Stimulated activated CD8-positive, alpha-beta memory T cell treated with anti-CD3 and anti-CD28 coated beads, Interleukin-15, amount 100 ng/mL, for 48 hours (primary cell): Measurements from ENCODE around the gene MB21D2.
A peak's percentile ranks its signal among the peaks of the same experiment; 100 is the strongest.

Experiments used
- DNase-seq, 2 donors: peaks; one replicate each; pipeline ENCODE4 v3.0.0-alpha.2; 2020; ENCODE audit warnings: low read depth in 2 of 2

Gene MB21D2

DNA sequence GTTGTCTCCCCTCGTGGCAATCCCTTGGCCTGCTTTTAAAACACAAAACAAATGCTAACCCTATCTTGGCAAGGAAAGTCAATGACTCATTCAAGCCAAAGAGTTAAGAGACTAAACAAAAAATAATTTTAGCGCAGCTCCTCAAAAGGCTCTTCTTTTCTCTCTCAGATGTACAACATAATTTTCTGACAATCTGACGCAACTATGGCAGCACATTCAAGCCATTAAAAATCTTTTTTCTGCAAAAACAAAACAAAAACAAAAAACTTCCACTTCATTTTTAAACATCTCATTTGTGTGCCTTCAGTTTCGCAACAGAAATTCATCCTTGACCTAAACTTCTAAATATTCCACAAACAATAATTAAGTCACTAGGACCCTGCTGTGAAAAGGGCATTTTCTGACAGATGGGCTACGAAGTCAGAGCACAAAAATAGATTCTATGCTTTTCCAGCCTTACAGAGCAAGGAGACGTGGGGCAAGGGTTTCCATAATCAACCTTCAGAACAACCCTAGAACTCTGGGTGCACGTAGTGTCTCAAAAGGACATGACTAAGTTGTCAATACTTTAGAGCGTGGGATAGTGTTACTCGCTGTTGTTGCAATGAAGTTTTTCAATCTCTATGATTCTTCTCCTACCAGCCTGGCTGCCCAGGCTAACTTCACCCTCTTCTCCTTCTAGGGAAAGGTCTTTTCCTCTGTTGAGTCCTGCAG, 84.3 kb downstream of the MB21D2 start:
- DNase-seq = no peak

DNA sequence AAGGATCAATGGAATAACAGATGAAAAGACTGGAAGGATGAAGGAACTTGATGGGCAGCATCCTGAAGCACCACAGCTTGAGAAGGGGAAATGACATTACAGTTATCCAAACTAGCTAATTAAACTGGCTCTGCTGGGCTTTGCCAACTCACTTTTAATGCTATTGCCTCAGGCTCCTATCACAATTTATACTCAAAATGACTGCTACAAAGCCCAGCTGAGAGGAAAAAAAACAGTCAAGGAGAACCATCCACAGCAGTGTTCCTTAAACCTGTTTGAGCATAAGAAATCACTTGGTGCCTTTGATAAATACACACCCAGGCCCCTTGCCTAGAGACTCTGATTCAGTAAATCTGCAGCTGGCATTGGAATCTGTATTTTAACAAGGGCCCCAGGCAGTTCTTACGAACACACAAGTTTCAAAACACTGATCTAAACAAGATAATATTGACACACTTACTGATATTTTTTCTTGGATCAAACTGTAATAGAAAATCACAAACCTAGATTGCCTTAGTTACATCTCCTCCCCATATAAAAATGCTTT, 85.8 kb downstream of the MB21D2 start:
- DNase-seq = no peak

DNA sequence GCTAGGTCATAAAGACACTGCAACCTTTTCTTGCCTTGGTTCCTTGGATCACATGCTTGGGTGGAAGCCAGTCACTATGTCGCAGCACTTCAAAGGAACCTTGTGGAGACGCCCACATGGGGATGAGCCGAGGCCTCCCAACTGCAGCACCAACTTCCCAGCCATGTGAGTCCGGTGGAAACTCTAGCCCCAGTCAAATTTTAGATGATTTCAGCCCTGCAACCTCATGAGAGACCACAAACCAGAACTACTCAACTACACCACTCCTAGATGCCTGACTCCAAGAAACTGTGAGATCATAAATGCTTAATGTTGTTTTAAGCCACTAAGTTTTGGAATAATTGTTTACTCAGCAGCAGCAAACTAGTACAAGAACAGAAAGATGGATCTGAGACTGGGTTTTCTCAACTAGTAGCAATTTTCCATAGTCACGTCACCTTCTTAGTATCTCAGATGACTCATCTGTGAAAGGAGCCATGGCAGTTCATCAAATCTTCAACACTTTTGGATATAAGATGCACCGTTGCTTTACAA, 86.5 kb downstream of the MB21D2 start:
- DNase-seq = peak in 1 of 2 donors; percentile 30

DNA sequence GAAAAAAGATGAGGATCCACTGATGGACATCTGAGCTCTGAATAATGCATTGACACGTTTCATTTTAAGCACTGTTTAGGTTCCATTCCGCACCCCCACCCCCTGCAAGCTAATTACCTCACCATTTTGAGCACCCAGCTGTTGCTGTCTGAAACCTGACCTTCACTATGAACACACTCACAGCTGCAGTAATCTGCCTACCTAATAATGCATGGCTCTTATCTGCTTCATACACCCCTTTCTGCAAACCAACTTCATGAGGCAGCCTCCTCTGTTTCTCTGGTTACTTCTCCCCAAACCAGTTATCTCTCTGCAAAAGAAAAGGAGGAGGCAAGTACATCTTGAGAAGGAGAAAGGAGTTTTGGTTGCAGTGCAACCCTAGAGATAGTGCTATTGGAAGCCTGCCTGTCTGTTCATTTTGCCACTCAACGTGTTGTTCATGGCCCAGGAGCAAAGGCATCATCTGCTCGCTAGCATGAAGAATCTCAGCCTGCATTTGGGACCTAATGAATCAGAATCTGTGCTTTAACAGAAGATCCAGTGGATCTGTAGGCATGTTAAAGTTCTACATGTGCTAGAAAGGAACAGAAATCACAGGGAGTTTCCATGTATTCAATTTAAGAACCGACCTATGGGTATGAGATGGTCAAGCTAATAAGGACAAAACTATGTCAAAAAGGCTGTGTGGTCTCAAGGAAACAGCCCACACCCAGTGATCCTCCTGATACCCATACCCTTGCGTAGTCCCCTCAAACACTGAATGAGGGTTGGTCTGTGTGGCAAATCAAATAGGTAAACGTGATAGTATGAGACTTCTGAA, 87.2 kb downstream of the MB21D2 start:
- no peak for DNase-seq

DNA sequence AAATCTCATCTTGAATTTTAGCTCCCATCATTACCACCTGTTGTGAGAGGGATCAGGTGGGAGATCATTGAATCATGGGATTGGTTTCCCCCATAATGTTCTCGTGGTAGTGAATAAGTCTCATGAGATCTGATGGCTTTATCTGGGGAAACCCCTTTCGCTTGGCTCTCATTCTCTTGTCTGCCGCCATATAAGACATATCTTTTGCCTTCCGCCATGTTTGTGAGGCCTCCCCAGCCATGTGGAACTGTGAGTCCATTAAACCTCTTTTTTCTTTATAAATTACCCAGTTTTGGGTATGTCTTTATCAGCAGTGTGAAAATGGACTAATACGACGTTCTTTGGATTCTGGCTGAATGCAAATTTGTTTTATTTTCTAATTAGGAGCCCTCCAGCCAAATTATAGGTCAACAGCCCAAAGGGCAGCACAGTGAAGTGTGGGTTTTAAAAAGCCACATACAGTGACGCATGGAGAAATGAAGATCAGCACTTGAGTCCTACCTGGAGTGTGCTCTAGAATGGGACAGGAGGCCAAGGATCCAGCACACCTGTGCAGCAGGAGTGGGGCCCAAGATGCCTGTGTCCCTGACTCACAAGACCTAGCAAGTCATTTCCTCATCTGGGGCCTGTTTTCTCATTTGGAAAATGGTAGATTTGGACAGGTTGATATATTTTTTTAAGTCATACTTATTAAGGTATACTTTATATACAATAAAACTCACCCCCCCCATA, 89.6 kb downstream of the MB21D2 start:
- no peak for DNase-seq

DNA sequence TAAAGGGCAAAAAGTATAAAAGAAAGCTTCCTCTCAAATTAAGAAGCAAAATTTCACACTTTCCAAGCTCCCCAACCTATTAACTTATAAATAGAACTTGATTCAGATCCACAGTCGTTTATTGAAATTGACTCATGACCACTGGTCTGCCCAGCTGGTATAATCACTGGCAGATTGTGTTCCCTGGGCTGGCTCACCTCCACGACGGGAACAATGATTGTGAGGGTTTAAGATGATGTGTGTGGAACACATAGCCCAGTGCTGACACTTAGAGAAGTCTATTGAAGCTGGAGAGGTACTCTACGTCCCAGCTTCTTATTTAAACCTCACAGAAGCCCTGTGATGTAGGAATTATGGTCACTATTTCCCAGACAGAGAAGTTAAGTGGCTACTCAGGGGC, 90.4 kb downstream of the MB21D2 start:
- DNase-seq = no peak

DNA sequence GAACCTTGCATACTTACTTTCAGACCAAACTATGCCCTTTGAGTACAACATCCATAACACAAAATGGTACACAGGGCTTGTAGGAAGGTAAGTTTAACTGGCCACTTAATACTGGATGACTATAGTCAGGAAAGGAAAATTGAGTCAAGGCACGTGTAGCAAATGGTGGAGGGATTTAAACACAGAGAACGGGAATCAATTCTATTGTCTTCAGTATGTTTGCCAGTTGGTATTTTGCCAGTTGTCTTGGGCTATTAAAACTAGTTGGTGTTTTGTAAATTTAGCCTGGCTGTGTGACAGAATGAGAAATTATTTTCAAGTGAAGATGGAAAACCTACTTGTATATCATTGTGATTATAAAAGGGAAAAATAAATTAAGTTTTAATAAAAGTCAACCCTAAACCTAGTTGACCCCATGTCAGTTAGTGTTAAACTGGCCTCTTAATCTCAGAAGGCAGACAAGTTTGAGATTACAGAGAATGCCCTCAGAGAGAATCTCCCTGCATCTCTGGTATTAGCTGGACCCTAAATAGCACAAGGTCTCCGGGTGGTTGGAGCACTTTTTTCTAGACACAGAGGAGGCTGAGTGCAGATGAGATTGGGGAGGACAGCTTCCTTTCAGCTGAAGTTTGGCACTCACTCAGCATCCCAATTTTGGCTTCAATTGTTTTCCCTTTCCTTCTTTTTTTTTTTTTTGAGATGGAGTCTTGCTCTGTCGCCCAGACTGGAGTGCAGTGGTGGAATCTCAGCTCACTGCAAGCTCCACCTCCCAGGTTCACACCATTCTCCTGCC, 91.2 kb downstream of the MB21D2 start:
- DNase-seq = no peak

DNA sequence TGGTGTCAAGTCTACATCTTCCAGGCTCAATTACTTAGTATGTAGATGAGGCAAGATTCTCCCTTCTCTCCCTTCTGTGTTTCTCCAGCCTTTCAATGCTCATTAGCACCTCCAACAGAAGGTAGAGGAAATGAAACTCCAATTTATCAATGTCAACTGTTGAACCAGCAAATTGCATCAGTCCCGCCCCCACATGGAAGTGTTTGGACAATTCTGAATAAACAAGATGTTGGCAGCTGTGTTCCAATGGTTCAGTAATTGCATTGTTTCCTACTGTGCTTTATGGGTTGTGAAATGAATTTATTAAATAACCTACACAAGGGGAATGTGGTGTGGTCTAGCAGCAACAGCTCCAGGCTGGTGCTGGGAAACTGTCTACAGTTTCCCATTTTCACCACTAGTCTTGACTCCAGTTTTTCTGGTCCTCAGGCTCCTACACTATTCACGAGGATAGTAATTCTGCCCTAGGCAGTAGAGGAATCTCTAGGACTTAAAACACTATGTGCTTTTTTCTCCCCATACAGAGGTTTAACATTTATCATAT, 91.9 kb downstream of the MB21D2 start:
- DNase-seq = no peak

DNA sequence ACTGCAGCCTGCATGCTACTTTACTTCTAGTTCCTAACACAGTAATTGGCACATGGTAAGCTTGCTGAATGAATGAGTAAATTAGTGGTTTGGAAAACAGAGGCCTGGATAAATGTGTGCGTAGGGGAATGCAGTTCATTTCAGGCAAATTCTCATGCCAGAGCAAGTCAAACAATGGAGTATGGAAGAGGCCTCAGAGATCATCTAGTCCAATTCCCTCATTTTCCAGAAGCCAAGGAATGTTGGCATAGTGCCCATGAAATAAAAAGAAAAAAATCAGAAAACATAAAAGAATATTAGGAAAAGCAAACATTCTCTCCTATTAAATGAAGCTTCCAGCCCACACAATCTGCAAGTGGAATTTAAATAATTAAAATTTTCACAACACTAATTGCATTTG, 92.4 kb downstream of the MB21D2 start:
- DNase-seq = no peak

DNA sequence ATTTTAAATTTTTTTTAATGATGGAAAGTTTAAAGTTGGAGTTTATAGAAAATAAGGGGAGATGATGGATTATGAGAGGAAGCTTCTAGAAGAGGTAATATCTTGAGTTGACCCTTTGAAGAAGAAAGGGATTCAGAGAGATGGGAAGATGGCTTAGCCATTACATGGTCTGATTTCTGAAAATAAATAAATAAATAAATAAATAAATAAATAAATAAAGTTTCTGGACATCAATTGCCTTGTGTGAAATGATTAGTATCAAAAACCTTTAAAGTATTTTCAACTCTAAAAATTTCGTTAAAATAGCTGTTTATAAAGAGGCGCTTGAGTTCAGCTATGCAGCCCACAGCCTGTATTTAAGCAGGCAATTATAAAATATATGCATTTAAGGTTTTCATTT, 93.3 kb downstream of the MB21D2 start:
- no peak for DNase-seq

DNA sequence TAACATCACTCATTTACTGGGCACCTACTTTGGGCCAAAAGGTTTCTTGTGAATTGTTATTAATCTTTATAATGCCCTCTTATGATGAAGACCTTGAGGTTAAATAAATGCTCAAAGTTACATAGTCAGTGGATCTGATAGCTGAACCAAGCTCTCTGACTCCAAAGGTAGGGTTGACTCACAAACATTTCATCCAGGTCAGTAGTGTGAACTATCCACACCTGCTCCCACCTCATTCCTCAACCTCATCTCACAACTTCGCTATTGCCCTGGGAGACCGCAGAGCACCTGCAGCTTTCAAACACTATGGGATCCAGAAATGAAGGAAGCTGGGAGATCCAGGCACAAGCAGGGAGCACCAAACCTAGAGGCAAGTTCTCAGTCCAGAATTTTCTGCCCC, 96.5 kb downstream of the MB21D2 start:
- no peak for DNase-seq

DNA sequence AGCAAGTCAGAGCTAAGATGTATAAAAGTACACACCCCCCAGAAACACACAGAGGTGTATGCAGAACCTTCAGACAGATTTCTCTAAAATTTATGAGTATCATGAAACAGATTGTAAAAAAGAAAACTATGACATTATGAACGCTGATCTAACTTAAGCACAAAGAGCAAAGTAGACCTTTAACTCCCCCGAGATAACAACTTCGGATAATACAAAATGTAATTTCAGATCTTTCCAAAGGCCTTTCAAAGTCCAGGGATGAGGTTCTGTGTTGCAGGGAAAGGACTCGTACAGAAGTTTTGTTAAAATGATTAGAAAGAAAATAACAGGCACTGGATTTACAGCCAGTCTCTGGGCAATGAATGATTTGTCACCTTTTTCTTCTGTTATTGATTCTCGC, 97.5 kb downstream of the MB21D2 start:
- DNase-seq = no peak

DNA sequence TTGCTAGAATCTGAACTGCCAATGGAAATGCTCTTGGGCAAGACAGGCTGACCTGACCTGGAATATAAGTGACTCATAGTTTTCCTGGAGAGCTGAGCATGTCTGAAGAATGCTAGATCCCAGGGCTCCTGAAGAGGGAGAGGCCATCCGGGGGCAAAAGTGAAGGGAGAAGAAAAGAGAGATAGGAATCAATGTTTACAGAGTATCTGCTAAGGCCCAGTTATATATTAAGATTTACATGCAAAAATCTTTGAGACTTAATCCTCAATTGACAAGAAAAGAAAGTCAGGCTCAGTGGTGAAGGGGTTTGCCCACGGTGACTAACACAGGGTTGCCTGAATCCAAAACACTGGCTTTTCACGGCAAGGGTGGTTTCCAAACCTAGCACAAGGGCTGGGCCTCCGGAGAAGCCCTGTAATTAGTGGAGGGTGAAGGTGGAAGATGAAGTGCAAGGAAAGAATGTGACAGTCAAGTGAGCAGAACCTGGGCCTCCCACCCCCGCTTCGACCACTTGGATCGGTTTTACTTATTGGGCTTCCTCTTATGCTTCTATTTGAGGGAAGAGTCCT, 98.6 kb downstream of the MB21D2 start:
- peak; percentile 18 to 29 for DNase-seq

DNA sequence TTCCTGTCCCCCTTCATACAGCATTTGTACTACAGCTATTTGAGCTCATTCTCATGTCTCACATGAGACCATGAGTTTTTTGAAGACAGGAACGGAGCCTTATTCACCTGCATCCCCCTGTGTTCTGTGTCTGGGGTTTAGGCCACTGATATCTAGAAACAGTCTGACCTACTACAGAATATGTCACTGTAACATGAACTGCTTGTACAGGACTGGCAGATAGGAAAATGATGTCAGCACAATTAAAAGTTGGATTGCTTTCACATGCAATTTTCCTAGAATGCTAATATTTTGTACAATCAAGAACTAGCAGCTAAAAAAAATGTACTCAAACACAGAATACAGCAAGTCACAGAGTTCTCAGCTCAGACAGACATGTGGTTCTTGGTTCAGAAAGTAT, 99.5 kb downstream of the MB21D2 start:
- no peak for DNase-seq

DNA sequence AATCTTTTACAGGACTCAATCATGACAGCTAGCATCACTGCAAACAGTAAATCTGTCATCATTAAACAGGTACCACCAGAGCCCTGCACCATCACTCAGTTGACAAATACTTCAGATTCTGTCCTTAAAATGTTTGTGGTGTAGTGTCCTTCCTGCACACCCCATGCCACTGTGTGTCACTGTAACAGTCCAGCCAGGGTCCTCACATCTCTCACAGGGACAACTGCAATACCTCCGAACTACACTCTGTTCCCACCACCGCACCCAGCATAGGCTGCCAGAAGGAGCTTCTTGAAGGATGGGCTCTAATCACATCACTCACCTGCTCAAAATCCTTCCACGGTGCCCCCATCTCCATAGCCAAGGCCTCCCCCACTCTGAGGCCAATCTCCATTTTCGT, 100.2 kb downstream of the MB21D2 start:
- DNase-seq = no peak

DNA sequence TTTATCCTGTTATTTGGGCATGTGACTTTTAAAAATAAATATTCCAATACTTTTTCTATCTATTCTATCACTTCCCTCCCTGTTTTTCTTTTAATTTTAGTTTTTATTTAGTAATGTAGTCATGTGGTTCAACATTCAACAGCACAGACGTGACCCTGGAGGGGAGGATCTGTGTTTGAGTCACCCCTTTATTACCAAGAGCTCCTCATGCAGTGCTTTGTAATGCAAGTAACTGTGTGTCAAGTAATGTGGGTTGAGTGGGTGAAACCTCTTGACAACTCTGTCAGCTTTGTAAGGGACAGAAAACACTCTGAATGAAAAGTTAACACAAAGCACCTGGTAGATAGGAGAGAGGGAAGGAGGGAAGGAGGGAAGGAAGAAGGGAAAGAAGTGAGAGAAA, 100.6 kb downstream of the MB21D2 start:
- DNase-seq = no peak

DNA sequence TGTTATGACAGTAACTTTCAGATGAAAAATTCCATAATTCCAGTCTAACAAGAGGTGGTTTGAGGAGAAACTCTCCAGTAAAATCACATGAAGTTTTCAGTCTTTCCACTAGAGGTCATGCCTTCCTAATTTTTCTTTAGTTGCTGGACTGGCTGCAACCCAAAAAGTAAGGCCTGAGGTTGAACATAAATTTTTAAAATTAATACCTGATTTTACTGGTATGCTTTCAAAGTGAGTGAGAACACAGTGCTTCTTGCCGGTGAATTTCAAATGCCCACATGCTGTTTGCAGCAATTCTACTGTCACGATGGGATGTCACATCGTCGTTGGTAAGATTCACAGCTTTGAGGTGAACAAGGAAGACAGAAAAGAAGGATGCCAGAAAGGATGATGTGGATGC, 101.3 kb downstream of the MB21D2 start:
- DNase-seq = no peak

DNA sequence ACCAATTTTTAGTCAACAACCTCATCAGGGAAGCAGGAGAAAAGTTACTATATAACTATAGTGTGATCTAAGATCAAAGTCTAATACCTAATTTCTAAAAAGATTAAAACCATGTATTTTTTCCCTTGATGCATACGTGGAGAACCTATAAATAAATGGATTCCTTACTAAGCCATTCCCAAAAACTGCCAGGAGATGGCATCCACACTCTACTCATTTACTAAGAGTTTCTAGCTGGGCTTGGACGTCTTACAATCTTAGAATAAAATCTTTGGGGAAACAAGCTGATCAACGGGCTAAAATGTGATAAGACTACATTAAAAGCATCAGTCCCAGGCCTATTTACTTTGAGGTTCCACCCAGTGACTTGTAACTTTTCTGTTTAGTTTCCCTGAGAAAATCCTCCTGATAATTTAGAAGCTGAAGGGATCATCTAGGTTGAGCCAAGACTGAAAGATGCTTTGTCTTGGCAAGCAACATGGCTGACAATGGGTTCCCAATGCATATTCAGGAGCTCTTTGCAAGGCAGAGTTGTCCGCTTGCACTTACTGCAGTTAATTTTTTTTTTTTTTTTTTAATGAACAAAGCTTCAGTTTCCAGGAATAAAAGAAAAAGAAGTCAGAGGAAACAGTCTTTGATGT, 104.8 kb downstream of the MB21D2 start:
- DNase-seq = no peak

DNA sequence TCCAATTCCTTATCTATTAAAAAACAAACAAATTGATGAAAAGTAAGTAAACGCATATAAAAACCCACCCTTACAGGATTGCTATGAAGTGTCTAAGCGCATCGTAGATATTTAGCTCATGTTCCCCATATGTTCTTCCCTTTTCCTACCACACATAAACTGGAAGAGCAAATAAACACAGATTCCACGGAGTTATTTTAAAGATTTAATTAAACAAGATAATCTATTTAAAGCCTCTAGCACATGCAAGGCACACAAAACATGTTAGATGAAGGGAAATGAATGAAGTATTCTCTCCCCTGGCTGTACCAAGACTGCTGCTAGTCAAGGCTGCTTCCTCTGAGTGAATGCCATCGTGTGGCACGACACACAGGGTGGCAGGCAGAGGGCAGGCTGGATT, 111.9 kb downstream of the MB21D2 start:
- no peak for DNase-seq

DNA sequence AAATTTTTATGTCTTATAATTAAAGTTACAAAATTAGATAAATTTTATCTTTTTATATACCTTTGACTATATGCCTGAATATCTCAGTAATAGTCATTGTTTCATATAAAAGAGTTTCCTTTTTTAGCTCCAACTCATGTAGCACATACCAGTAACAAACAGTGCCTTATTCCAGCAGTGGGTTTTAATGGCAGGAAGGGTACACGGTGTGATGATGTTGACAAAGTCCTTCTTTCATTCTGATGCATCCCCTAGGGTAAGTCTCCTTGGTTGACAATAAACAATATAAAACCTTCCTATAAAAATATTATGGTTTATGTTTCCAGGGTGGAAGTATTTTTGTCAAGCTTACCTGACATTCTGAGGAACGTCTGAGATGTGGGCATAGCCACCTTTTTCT, 113.2 kb downstream of the MB21D2 start:
- no peak for DNase-seq
